ENCODE measurements around the gene PRKAG2. TPM values are rescaled to one million over a fixed set of nuclear protein-coding genes. Genes with fewer than 3 reads are reported as not detected.

Gene PRKAG2
- total RNA-seq, 4 donors from 2014 or later = 19.5 to 30.8 (median 27.6) TPM

DNA sequence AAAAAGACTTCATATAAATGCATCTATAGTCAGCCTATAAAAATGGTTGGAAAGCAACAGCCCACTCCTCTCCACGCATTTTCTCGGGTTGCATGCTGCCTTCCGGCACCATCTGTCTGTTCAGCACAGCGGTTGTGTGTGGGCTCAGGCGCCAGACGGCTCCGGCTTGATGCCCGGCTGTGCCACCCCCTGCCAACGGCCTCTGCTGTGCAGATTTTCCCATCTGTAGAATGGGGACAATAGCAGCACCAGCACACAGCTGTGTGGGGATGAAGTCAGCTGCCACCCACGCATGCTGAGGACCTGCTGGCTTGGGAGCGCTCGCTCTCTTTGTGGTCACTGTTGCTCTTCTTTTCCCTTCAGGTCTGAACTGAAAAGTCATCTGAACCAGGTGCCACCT is 19.5 kb downstream of the PRKAG2 start:
- WGBS, 2 donors = 93 to 95% methylated on average over 12 of the region's 12 CpGs
- Histone ChIP-seq H3K36me3 (no peaks in the 10 kb centered on the region), H3K9me3 (no peaks in the 10 kb centered on the region), H3K4me1 (peaks cover 0 to 1% of the 10 kb centered on the region in 2 donors), H3K27me3 (no peaks in the 10 kb centered on the region), H3K4me3 (replicated peaks in 1 of 3) (no peak overlapping the region), H3K27ac (no peak overlapping the region)
- DNase-seq = no peak
- intact Hi-C loops (cut with DNase I) = no loop called here
- TF ChIP-seq, protein P1, sequence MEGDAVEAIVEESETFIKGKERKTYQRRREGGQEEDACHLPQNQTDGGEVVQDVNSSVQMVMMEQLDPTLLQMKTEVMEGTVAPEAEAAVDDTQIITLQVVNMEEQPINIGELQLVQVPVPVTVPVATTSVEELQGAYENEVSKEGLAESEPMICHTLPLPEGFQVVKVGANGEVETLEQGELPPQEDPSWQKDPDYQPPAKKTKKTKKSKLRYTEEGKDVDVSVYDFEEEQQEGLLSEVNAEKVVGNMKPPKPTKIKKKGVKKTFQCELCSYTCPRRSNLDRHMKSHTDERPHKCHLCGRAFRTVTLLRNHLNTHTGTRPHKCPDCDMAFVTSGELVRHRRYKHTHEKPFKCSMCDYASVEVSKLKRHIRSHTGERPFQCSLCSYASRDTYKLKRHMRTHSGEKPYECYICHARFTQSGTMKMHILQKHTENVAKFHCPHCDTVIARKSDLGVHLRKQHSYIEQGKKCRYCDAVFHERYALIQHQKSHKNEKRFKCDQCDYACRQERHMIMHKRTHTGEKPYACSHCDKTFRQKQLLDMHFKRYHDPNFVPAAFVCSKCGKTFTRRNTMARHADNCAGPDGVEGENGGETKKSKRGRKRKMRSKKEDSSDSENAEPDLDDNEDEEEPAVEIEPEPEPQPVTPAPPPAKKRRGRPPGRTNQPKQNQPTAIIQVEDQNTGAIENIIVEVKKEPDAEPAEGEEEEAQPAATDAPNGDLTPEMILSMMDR (IDR thresholded peaks at IDR 0.05) = no peak
- TF ChIP-seq POLR2A (IDR thresholded peaks at IDR 0.05) = no peak

DNA sequence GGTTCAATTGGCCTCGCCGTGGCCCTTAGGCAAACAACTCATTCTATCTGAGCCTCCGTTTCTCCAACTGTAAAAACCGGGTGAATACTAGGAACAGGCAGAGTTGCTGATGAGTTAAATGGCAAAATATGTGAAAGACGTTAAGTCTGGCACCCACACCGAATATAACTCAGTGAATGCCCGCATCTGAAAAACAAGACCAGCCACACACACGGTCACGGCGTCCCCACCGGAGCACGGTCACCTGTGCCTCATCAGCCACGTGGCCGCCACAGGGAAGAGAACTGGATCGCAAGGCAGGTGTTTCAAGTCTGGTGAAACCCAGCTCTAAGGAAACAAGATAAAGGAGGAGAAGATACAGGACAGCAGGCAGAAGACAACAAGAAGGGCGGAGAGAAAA is 20.4 kb downstream of the PRKAG2 start:
- no peak for TF ChIP-seq POLR2A (IDR thresholded peaks at IDR 0.05)
- TF ChIP-seq, protein P1 (IDR thresholded peaks at IDR 0.05) = no peak
- Histone ChIP-seq H3K36me3 (no peaks in the 10 kb centered on the region), H3K27ac (no peak overlapping the region)

DNA sequence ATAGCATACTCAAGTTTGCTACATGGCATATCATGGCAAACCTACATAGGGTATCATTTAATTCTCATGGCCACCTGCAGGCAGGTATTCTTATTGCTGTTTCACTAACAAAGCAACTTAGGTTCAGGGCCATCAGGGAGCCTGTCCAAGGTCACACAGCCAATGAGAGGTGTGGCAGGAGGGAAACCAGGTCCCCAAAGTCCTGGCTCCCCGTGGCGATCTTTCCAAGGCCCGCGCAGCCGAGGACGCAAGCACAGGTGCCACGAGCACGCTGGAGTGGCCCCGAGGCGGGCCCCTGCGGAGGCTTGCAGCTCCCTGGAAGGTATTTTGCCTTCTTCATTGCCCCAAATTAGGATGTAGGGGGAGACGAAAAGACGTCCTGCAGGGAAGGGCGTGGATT is 20.8 kb downstream of the PRKAG2 start:
- Histone ChIP-seq H3K36me3 (no peaks in the 10 kb centered on the region), H3K9me3 (no peaks in the 10 kb centered on the region), H3K4me1 (peaks cover 5 to 13% of the 10 kb centered on the region in 2 donors), H3K4me3 (replicated peaks in 1 of 3) (no peak overlapping the region), H3K27ac (no peak overlapping the region), H3K27me3 (no peaks in the 10 kb centered on the region)
- intact Hi-C loops (cut with DNase I) = no loop called here
- TF ChIP-seq, protein P1 (IDR thresholded peaks at IDR 0.05) = no peak
- no peak for TF ChIP-seq POLR2A (IDR thresholded peaks at IDR 0.05)
- WGBS, 2 donors = 88 to 95% methylated on average over 12 to 14 of the region's 14 CpGs
- DNase-seq = no peak

More for the DNA sequence above, 20.4 kb downstream of the PRKAG2 start:
- no peaks in the 10 kb centered on the region for H3K9me3 ChIP-seq
- WGBS, 2 donors = 88 to 91% methylated on average over 16 of the region's 16 CpGs
- H3K4me3 ChIP-seq (replicated peaks in 1 of 3) = no peak overlapping the region
- no peaks in the 10 kb centered on the region for H3K27me3 ChIP-seq
- intact Hi-C loops (cut with DNase I) = no loop called here
- DNase-seq = no peak
- peaks cover 5 to 10% of the 10 kb centered on the region in 2 donors for H3K4me1 ChIP-seq

DNA sequence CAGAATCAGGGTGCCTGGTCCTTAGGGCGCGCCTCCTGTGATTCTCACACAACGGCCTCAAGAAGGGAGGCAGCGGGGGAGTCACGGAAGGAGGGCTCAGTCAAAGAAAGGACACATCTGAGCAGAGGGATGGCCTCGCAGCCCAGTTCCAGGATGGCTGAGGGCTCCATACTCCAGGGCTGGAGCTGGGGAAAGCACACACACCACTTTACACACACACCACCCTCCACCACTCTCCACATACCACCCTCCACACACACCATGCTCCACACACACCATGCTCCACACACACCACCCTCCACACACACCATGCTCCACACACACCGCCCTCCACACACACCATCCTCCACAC is 22.2 kb downstream of the PRKAG2 start:
- no peaks in the 10 kb centered on the region for H3K9me3 ChIP-seq
- H3K4me1 ChIP-seq = peaks cover 13 to 22% of the 10 kb centered on the region in 2 donors
- WGBS, 2 donors = 78 to 93% methylated on average over 7 of the region's 7 CpGs
- intact Hi-C loops (cut with DNase I) = no loop called here
- no peaks in the 10 kb centered on the region for H3K27me3 ChIP-seq
- no peak overlapping the region for H3K4me3 ChIP-seq (replicated peaks in 1 of 3)
- H3K36me3 ChIP-seq = no peaks in the 10 kb centered on the region
- TF ChIP-seq, protein P1 (IDR thresholded peaks at IDR 0.05) = no peak
- no peak for TF ChIP-seq POLR2A (IDR thresholded peaks at IDR 0.05)
- DNase-seq = no peak
- H3K27ac ChIP-seq = no peak overlapping the region

DNA sequence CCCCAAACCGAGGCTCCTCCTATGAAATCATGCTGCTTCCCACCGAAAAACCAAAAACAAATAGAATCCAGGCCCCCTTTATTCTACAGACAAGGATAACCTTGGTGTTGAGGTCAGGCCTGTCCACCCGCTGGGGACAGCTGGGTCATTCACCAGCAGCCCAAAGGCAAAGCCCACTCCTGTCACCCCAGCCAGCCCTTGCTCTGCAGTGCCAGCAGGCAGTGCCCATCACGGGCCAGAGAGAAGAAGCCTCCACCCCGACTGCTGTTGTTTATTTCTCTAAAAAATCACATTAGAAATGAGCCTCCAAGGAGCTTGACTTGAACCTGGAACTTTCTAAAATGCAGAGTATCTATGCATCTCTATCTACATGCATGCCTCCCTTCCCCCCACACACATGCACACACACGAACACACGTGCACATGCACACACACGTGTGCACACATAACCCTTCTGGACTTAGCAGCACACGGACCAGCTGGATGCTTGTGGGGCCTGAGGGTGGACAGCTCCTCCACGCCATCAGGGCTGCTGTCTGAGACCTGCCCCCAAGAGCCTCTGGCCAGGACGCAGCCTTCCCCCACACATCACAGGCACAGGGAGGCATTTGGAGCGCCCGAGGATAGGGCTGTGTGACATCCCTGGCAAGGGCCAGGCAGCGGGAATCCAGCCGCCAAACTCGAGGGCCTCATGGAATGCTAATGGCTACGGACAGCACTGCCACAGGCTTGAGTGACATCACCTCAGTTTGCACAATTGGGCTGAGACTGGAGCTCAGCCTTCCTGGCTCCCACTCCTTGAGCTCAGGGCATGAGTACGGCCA is 22.8 kb downstream of the PRKAG2 start:
- 74 to 85% methylated on average over 11 to 14 of the region's 18 CpGs for WGBS, 2 donors
- Histone ChIP-seq H3K36me3 (no peaks in the 10 kb centered on the region), H3K9me3 (no peaks in the 10 kb centered on the region), H3K27ac (no peak overlapping the region), H3K4me3 (replicated peaks in 1 of 3) (no peak overlapping the region), H3K4me1 (peaks cover 13 to 22% of the 10 kb centered on the region in 2 donors), H3K27me3 (no peaks in the 10 kb centered on the region)
- DNase-seq = peak; percentile 32 to 44
- TF ChIP-seq, protein P1 (IDR thresholded peaks at IDR 0.05) = no peak
- no peak for TF ChIP-seq POLR2A (IDR thresholded peaks at IDR 0.05)
- intact Hi-C loops (cut with DNase I) = no loop called here

All from thyroid gland (tissue), 4 donors.